Sciatic nerve (tissue), 2 donors: ENCODE measurements around the gene HSD17B4. TPM values are rescaled to one million over a fixed set of nuclear protein-coding genes. Genes with fewer than 3 reads are reported as not detected.
A peak's percentile ranks its signal among the peaks of the same experiment; 100 is the strongest.
"Not testable (repeated sequence)": the region's sequence is repeated elsewhere in the genome, so short reads cannot be mapped to it uniquely, and the experiment has no call there.

Experiments used
- ATAC-seq: fragments of 200-7000 bp; cut with Tn5 transposase; one replicate; pipeline ENCODE4 v1.9.1; 2020; ENCODE audit warnings: mild to moderate bottlenecking, moderate library complexity
- DNase-seq: peaks from one replicate; pipeline ENCODE4 v3.0.0-alpha.2; 2020; ENCODE audit warnings: low spot score
- intact Hi-C: fragments of 100-400 bp; cut with DNase I; formaldehyde crosslinking; loops from one replicate; pipeline ENCODE4 v1.14.2; 2022
- total RNA-seq: library from RNA; stranded (reverse); fragmentation: NEBNext Ultra II Directional; extraction: Animal tissue kit (Norgen Biotek cat#: 25700); gene quantifications from one replicate; pipeline ENCODE4 v1.2.1, GENCODE V29; 2021
- donor health status: DM: no; HTN: no; CAD: no.
- donor health status: DM: no; HTN: no; CAD: no.

The HSD17B4 gene
- total RNA-seq, 1 donor from 2014 or later = 182 TPM

- DNase-seq, ATAC-seq, intact Hi-C loops: not testable (repeated sequence)
Observed at GRCh38 chr5:119427596-119427995, 24.7 kb upstream of the HSD17B4 start.

GRCh38 chr5:119428166-119428565 lies 24.1 kb upstream of the HSD17B4 start:
- intact Hi-C loops = not testable (repeated sequence)

DNA sequence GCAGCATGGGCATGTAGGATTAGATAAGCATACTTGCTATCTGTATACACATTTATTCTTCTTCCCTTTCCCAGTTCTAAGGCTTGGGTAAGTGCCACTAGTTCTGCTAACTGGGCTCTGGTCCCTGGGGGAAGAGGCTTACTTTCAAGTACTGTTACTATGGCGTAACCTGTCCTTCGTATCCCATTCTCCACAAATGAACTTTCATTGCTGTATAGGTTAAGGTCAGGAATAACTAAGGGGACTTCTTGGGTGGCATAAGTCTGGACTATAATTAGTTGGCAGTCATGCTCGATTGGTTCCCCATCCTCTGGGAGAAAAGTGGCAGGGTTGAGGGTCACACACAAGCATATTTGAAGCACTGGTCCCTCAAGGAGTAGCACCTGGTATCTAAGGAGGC lies 23.7 kb upstream of the HSD17B4 start:
- intact Hi-C loops = not testable (repeated sequence)

More at GRCh38 chr5:119428166-119428565, 24.1 kb upstream of the HSD17B4 start:
- ATAC-seq, DNase-seq: not testable (repeated sequence)

DNA sequence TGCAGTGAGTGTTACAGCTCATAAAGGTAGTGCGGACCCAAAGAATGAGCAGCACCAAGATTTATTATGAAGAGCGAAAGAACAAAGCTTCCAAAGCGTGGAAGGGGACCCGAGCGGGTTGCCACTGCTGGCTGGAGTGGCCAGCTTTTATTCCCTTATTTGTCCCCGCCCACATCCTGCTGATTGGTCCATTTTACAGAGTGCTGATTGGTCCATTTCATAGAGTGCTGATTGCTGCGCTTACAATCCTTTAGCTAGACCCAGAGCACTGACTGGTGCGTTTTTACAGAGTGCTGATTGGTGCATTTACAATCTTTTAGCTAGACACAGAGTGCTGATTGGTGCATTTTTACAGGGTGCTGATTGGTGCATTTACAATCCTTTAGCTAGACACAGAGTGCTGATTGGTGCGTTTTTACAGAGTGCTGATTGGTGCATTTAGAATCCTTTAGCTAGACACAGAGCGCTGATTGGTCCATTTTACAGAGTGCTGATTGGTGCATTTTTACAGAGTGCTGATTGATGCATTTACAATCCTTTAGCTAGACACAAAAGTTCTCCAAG lies 19.5 kb upstream of the HSD17B4 start:
- intact Hi-C loops, DNase-seq, ATAC-seq: not testable (repeated sequence)

More for the DNA sequence above, 23.7 kb upstream of the HSD17B4 start:
- not testable (repeated sequence) for DNase-seq, ATAC-seq

DNA sequence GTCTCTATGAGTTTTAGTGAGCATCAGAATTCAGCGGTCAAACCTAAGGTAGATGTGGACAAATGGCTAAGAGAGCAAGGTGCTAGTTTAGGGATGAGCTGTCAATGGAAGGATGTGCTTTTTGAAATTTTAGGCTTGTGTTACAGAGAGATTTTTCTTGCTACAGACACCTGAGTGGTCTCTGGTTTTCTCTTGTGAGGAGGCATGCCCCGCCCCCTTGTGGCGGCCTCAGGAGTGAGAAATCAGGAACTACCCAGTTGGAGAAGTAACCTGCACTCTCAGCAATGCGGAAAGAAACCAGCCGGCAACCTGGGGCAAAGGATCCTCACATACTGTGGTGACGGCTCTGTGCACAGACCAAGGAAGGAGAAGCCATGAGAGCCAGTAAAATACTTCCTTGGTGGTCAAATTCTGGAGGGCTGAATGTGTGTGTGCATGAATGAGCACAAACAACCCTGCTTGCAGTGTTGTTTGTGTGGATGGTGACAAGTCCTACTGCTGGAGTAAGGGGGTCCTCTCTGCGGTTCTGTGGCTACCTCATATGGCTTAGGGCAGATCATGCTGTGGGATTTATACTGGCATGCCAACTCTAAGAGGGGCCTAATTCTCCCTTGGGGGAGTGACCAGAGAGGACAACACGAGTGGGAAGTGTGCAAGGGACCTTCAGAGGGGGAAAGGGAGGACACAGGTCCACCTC lies 16.7 kb upstream of the HSD17B4 start:
- ATAC-seq = no peak
- peak; percentile 72 for DNase-seq
- intact Hi-C loops = no loop called here

DNA sequence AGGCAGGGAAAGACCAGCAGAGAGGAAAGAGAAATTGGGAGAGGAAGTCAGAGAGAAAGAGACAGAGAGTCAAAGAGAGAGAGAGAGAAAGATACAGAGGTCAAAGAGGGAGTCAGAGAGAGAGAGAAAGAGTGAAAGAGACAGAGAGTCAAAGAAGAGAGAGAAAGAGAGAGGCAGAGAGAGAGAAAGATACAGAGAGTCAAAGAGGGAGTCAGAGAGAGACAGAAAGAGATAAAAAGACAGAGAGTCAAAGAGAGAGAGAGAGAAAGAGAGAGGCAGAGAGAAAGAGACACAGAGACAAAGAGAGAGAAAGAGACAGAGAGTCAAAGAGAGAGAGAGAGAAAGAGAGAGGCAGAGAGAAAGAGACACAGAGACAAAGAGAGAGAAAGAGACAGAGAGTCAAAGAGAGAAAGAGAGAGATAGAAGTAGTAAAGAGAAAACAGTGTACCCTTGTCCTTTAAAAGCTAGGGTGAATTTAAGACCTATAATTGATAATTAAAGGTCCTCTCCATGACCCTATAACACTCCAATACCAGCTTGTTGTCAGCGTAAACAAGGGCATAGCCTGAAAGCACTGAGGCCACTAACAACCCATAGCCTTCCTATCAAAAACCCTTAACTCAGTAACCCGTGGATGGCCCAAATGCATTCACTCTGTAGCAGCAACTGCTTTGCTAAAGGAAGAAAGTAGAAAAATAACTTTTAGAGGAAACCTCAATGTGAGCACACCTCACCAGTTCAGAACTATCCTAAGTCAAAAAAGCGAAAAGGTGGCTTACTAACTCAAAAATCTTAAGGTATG lies 14.3 kb upstream of the HSD17B4 start:
- ATAC-seq, DNase-seq, intact Hi-C loops: not testable (repeated sequence)

DNA sequence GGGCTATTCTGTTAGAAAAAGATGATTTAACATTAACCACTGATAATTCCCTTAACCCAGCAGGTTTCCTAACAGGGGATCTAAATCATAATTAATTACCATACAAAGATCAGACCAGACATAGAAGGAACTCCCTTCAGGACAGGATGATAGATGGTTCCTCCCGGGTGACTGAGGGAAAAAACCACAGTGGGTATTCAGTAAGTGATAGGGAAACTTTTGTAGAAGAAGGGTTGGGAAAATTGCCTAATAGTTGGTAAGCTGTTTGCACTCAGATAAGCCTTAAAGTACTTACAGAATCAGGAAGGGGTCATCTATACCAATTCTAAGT lies 13.7 kb upstream of the HSD17B4 start:
- DNase-seq, intact Hi-C loops, ATAC-seq: not testable (repeated sequence)

DNA sequence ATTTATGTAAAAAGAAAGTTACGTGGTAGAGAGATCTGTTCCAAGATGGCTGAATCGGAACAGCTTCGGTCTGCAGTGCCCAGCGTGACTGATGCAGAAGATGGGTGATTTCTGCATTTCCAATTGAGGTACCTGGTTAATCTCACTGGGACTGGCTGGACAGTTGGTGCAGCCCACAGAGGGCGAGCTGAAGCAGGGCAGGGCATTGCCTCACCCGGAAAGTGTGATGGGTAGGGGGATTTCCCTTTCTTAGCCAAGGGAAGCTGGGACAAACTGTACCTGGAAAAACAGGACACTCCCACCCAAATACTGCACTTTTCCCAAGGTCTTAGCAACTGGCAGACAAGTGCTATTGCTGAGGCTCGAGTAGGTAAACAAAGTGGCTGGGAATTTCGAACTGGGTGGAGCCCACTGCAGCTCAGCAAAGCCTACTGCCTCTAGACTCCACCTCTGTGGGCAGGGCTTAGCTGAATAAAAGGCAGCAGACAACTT lies 13.1 kb upstream of the HSD17B4 start:
- DNase-seq (no peak), ATAC-seq (no peak)
- intact Hi-C loops = no loop called here

GRCh38 chr5:119439632-119440031 lies 12.7 kb upstream of the HSD17B4 start:
- not testable (repeated sequence) for ATAC-seq

GRCh38 chr5:119444643-119445042 lies 7.7 kb upstream of the HSD17B4 start:
- ATAC-seq, DNase-seq, intact Hi-C loops: not testable (repeated sequence)

More at GRCh38 chr5:119439632-119440031, 12.7 kb upstream of the HSD17B4 start:
- DNase-seq, intact Hi-C loops: not testable (repeated sequence)

GRCh38 chr5:119445544-119445943 lies 6.8 kb upstream of the HSD17B4 start:
- DNase-seq (no peak), ATAC-seq (no peak)
- intact Hi-C loops = no loop called here

- intact Hi-C loops = no loop called here
- DNase-seq = no peak
- no peak for ATAC-seq
Observed at GRCh38 chr5:119449882-119450281, 2.4 kb upstream of the HSD17B4 start.

GRCh38 chr5:119450627-119451026 lies 1.7 kb upstream of the HSD17B4 start:
- ATAC-seq, intact Hi-C loops: not testable (repeated sequence)

DNA sequence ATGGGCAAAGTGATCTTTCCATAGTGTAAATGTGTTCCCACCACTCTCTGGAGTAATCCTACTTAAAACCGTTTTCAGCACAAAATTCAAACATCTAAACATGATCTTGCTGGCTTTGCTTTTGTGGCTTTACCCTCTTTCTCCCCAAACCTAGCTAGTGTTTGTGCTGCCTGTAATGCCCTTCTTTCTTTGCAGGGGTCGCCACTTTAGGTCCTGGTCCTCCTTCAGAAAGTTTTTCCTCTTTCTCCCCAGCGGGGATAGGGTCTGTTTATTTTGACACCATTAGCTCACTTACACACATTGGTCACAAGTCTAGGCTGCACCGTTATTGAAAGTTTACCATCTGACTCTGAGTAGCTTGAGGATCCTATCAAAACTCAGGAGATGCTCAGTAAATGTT lies 736 bp upstream of the HSD17B4 start:
- intact Hi-C loops = no loop called here
- ATAC-seq (no peak), DNase-seq (no peak)

More at GRCh38 chr5:119450627-119451026, 1.7 kb upstream of the HSD17B4 start:
- not testable (repeated sequence) for DNase-seq

DNA sequence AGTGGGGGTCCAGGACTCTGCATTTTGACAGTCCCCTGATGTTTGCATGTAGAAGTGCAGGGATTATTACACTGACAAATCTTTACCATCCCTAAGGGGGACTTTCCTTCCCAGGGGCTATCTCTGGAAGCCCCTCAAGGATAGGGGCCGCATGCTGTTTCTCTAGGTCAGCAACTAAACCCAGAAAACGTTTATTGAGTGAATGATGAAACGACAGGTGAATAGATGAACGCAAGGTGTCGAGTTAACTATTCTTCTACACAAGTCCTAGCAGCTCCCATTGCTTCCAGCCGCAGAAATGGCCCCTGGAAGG lies 281 bp upstream of the HSD17B4 start:
- no peak for ATAC-seq
- intact Hi-C loops = no loop called here
- DNase-seq = no peak

DNA sequence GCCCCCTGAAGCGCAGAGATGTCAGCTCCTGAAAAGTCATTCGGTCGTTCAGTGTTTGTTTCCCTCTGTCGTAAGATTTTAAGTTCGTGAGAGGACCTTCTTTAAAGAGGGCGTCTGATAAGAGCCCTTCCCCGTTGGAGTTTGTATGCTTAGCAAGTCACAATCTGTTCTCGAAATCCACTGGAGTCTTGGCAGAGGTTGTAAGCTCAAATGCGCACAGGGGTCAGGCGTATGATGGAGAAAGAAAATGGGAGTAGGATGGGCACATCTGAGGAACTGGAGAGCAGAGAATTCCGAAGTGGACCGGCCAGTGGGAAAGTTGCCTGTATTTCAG lies 710 bp downstream of the HSD17B4 start:
- intact Hi-C loops = no loop called here
- no peak for DNase-seq
- ATAC-seq = peak; percentile 76

DNA sequence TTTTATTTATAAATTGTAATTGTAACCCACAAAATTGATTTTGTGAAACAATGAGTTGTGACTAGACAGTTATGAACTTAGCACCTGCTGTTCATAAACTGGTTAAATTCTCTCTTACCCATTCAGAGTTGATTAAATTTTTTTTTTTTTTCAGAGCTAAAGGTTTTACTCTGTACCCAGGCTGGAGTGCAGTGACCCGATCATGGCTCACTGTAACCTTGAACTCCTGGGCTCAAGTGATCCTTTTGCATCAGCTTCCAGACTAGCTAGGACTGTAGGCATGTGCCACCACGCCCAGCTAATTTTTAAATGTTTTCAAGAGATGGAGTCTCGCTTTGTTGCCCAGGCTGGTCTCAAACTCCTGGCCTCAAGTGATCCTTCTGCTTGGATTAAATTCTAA lies 1.9 kb downstream of the HSD17B4 start:
- DNase-seq (no peak), ATAC-seq (no peak)
- intact Hi-C loops = no loop called here

DNA sequence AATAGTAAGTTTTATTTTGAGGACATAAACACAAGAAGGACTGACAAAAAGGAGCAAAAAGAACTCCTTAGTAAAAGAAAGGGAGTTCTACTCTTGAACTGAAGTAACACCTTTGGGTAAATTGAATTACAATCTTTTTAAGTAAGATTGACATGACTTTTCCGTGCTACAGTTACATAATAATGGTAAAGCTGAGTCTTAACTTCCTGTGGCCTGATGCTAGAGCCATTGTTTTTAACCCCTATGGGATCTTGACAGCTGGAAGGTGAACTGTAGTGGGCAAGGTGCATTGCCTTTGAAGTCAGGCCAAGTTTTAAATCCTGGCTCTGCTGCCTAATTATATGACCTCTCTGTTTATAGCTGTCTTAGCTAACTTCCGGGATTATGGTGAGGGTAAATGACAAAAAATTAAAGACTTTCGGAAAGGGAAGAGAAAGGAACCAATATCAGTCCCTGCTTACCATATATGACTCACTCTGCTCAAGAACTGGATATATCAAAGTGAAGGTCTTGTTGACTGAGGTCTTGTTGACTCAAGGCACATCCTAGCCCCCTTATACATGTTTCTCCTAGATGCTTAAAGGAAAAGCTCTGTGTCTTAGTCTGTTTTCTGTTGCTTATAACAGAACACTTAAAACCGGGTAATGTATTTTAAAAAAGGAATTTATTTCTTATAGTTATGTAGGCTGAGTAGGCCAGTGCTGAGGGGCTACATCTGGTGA lies 6.8 kb downstream of the HSD17B4 start:
- no peak for ATAC-seq
- no peak for DNase-seq
- intact Hi-C loops = no loop called here

DNA sequence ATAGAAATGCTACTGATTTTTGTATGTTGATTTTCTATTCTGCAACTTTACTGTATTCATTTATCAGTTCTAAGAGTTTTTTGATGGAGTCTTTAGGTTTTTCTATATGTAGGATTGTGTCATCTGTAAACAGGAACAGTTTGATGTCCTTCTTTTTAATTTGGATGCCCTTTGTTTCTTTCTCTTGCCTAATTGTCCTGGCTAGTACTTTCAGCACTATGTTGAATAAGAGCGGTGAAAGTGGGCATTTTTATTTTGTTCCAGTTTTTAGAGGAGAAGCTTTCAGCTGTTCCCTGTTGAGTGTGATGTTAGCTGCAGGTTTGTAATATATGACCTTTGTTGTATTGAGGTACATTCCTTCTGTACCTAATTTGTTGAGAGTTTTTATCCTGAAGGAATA lies 13.3 kb downstream of the HSD17B4 start:
- intact Hi-C loops = no loop called here
- ATAC-seq (no peak), DNase-seq (no peak)
